IMR-90 (cell line): ENCODE data around the gene SCARF2. TPM values are rescaled to one million over a fixed set of nuclear protein-coding genes. Genes with fewer than 3 reads are reported as not detected.

ENCODE experiments used
- ATAC-seq: fragments of 200-7000 bp; cut with Tn5 transposase; 2 replicates; pipeline ENCODE4 v1.9.1; 2020; ENCODE audit warnings: low read depth, mild to moderate bottlenecking, moderate library complexity
- BruUV-seq: library from RNA; stranded (reverse); fragments of 400-500 nt; replicated peaks from 2 replicates; lab custom pipeline; 2021; lab: Mats Ljungman, UMichigan
- CTCF ChIA-PET: fragments of 300-600 bp; formaldehyde crosslinking; extraction: SDS; loops from one replicate; lab custom pipeline; 2021; ENCODE audit warnings: antibody characterized with exemption; lab: Yijun Ruan, JAX
- POLR2A ChIA-PET: fragments of 300-600 bp; sonication (Branson Sonifier 250); formaldehyde crosslinking; loops from one replicate; lab custom pipeline; 2022; ENCODE audit warnings: antibody characterized with exemption; ENCODE audit not compliant: unreplicated experiment; lab: Charles Lee
- DNase-seq: peaks from one replicate; pipeline ENCODE4 v3.0.0; 2013
- H2AFZ ChIP-seq: replicated peaks from 2 replicates; pipeline ENCODE3; 2013; ENCODE audit warnings: low read length, mild to moderate bottlenecking; ENCODE audit not compliant: poor library complexity
- H2AK5ac ChIP-seq: 2 replicates; pipeline ENCODE4 v1.6.1; 2013; ENCODE audit warnings: low read depth, low read length, inconsistent platforms
- H2AK9ac ChIP-seq: replicated peaks from 2 replicates; pipeline ENCODE3; 2013; ENCODE audit warnings: mild to moderate bottlenecking, low read depth, low read length, moderate library complexity; ENCODE audit not compliant: poor library complexity
- H2BK120ac ChIP-seq: 2 replicates; pipeline ENCODE4 v1.6.1; 2013; ENCODE audit warnings: low read depth, low read length, inconsistent platforms
- H2BK15ac ChIP-seq: 3 replicates; pipeline ENCODE4 v1.6.1; 2013; ENCODE audit warnings: low read depth, low read length, inconsistent platforms
- H2BK20ac ChIP-seq: 2 replicates; pipeline ENCODE4 v1.6.1; 2013; ENCODE audit warnings: low read depth, mild to moderate bottlenecking, inconsistent platforms, low read length, moderate library complexity
- H2BK5ac ChIP-seq: 2 replicates; pipeline ENCODE4 v1.6.1; 2013; ENCODE audit warnings: mild to moderate bottlenecking, low read depth, low read length, inconsistent platforms; ENCODE audit not compliant: poor library complexity, severe bottlenecking
- H3K14ac ChIP-seq: replicated peaks from 2 replicates; pipeline ENCODE4 v1.6.1; 2013; ENCODE audit warnings: low read depth, low read length, inconsistent platforms
- H3K18ac ChIP-seq: 2 replicates; pipeline ENCODE4 v1.6.1; 2013; ENCODE audit warnings: low read depth, low read length, control low read depth
- H3K23ac ChIP-seq: 2 replicates; pipeline ENCODE4 v1.6.1; 2013; ENCODE audit warnings: low read depth, low read length, inconsistent platforms
- H3K27ac ChIP-seq: 2 replicates; pipeline ENCODE4 v1.5.1; 2013; ENCODE audit warnings: mild to moderate bottlenecking, control low read depth, low read length; ENCODE audit not compliant: insufficient read depth
- H3K27me3 ChIP-seq: 2 replicates; pipeline ENCODE4 v1.6.1; 2013; ENCODE audit warnings: low read length; ENCODE audit not compliant: control insufficient read depth, insufficient read depth
- H3K36me3 ChIP-seq: 2 replicates; pipeline ENCODE4 v1.6.1; 2013; ENCODE audit warnings: low read length, mixed read lengths; ENCODE audit not compliant: control insufficient read depth, insufficient read depth
- H3K4ac ChIP-seq: 2 replicates; pipeline ENCODE4 v1.6.1; 2013; ENCODE audit warnings: low read depth, low read length, inconsistent platforms
- H3K4me1 ChIP-seq: 2 replicates; pipeline ENCODE4 v1.6.1; 2013; ENCODE audit warnings: low read length, mixed read lengths; ENCODE audit not compliant: control insufficient read depth, insufficient read depth
- H3K4me2 ChIP-seq: 2 replicates; pipeline ENCODE4 v1.6.1; 2013; ENCODE audit warnings: low read depth, mild to moderate bottlenecking, control low read depth, low read length, moderate library complexity
- H3K4me3 ChIP-seq: 2 replicates; pipeline ENCODE4 v1.5.1; 2013; ENCODE audit warnings: low read depth, mild to moderate bottlenecking, control low read depth, low read length, moderate library complexity; ENCODE audit not compliant: insufficient read depth
- H3K56ac ChIP-seq: 2 replicates; pipeline ENCODE4 v1.6.1; 2013; ENCODE audit warnings: low read length, inconsistent platforms; ENCODE audit not compliant: insufficient read depth; ENCODE audit errors: extremely low read depth
- H3K79me1 ChIP-seq, 2 experiments: 2 replicates each; pipeline ENCODE4 v1.6.1; 2013; ENCODE audit warnings: low read length in 2 of 2, inconsistent platforms in 1 of 2, low read depth in 1 of 2
- H3K9ac ChIP-seq: 2 replicates; pipeline ENCODE4 v1.6.1; 2013; ENCODE audit warnings: low read depth, low read length, control low read depth
- H3K9me1 ChIP-seq: 2 replicates; pipeline ENCODE4 v1.6.1; 2013; ENCODE audit warnings: low read length, inconsistent platforms; ENCODE audit not compliant: insufficient read depth
- H3K9me3 ChIP-seq: 2 replicates; pipeline ENCODE4 v1.6.1; 2013; ENCODE audit warnings: low read length; ENCODE audit not compliant: control insufficient read depth, insufficient read depth
- H4K20me1 ChIP-seq: 2 replicates; pipeline ENCODE4 v1.6.1; 2013; ENCODE audit warnings: low read length, inconsistent platforms; ENCODE audit not compliant: insufficient read depth
- H4K5ac ChIP-seq: 2 replicates; pipeline ENCODE4 v1.6.1; 2013; ENCODE audit warnings: mild to moderate bottlenecking, low read depth, low read length, control low read depth
- H4K8ac ChIP-seq, 2 experiments: 2 replicates each; pipeline ENCODE4 v1.6.1; 2013; ENCODE audit warnings: low read depth in 2 of 2, low read length in 2 of 2, control low read depth in 1 of 2, inconsistent platforms in 1 of 2
- H4K91ac ChIP-seq: 2 replicates; pipeline ENCODE4 v1.6.1; 2013; ENCODE audit warnings: low read depth, low read length, inconsistent platforms; ENCODE audit not compliant: insufficient read depth
- FOS ChIP-seq: fragments of 150-350 bp; IDR thresholded peaks from 2 replicates; pipeline ENCODE4 v1.6.1; 2016; ENCODE audit warnings: low read depth, low read length
- MAFK ChIP-seq: IDR thresholded peaks from 2 replicates; pipeline ENCODE4 v1.6.1; 2012; ENCODE audit warnings: low read depth, low read length, improper control_type of control experiment
- POLR2A ChIP-seq: IDR thresholded peaks from 2 replicates; pipeline ENCODE4 v1.6.1; 2012; ENCODE audit warnings: mild to moderate bottlenecking, low read depth, low read length
- RAD21 ChIP-seq: IDR thresholded peaks from 2 replicates; pipeline ENCODE4 v1.6.1; 2012; ENCODE audit warnings: low read length, improper control_type of control experiment
- WGBS, 2 experiments: methylation state at CpG; one replicate each; pipeline versions ENCODE4 v1.1.5 to v1.1.7; 2013; ENCODE audit warnings: missing lambda C conversion rate in 2 of 2; ENCODE audit not compliant: insufficient read length in 1 of 2; ENCODE audit errors: extremely low coverage in 2 of 2; 5-methylcytosine and 5-hydroxymethylcytosine counted together
- dilution Hi-C: fragments of 300-500 bp; cut with HindIII; formaldehyde crosslinking; loops from one replicate; pipeline ENCODE4 v1.14.3; 2018; ENCODE audit warnings: low sequenced_read_pairs; ENCODE audit not compliant: unreplicated experiment
- in situ Hi-C: fragments of 300-500 bp; cut with MboI; formaldehyde crosslinking; loops from 3 replicates; pipeline ENCODE4 v1.14.3; 2019; ENCODE audit warnings: low sequenced_read_pairs, inconsistent platforms, mixed read lengths
- intact Hi-C: fragments of 100-400 bp; cut with micrococcal nuclease; formaldehyde crosslinking; loops from 2 replicates; pipeline ENCODE4 v1.10.0; 2022
- polyA plus RNA-seq, 3 experiments: library from polyadenylated mRNA; depleted of rRNA; stranded (reverse); fragments of >200 nt; gene quantifications; 2 replicates each; pipeline ENCODE4 v1.2.3, GENCODE V29; 2012; ENCODE audit warnings: low replicate concordance in 1 of 3
- total RNA-seq: library from RNA; depleted of rRNA; stranded (reverse); fragments of >200 nt; gene quantifications from 2 replicates; pipeline ENCODE4 v1.2.3, GENCODE V29; 2012

The SCARF2 gene
- total and polyA plus RNA-seq, 2 of the 4 experiments (the other 2 are of a cell fraction) = 3.4 to 37.0 TPM

GRCh38 chr22:20407829-20408228 is 29.8 kb downstream of the SCARF2 start:
- H2AK5ac ChIP-seq = no peak overlapping the region
- H2AFZ ChIP-seq = no peak overlapping the region
- H3K9ac ChIP-seq = no peak overlapping the region
- POLR2A ChIA-PET = no interaction called here
- H4K5ac ChIP-seq = no peak overlapping the region
- CTCF ChIA-PET = interaction anchor here (0.5 kb wide), 1 partner anchor 312 kb away, joined by 7 read pairs; no protein-coding TSS in a partner anchor
- peaks cover 38% of the 10 kb centered on the region for H3K36me3 ChIP-seq
- no peak overlapping the region for H2BK15ac ChIP-seq
- H2BK120ac ChIP-seq = no peak overlapping the region
- no peaks in the 10 kb centered on the region for H3K9me3 ChIP-seq
- no TSS peak for BruUV-seq
- H4K20me1 ChIP-seq = no peaks in the 10 kb centered on the region; the same call in 1 of the 2 replicates
- H3K4me2 ChIP-seq = no peak overlapping the region
- TF ChIP-seq POLR2A = no peak
- TF ChIP-seq RAD21 = no peak
- TF ChIP-seq MAFK = no peak
- TF ChIP-seq FOS = no peak
- H4K8ac ChIP-seq = no peak overlapping the region
- in situ Hi-C loops (no loop called here), intact Hi-C loops (no loop called here), dilution Hi-C loops (no loop called here)
- no peaks in the 10 kb centered on the region for H3K79me1 ChIP-seq
- no peak overlapping the region for H3K4ac ChIP-seq
- no peak overlapping the region for H3K56ac ChIP-seq
- H2AK9ac ChIP-seq = no peak overlapping the region
- no peak overlapping the region for H3K14ac ChIP-seq
- WGBS, 2 experiments = no CpG with 5 or more reads among the region's 3 CpGs
- H3K27ac ChIP-seq = no peak overlapping the region
- H3K27me3 ChIP-seq = no peaks in the 10 kb centered on the region
- ATAC-seq (no peak), DNase-seq (no peak)
- H3K18ac ChIP-seq = no peak overlapping the region
- H2BK20ac ChIP-seq = no peak overlapping the region
- H3K23ac ChIP-seq = no peak overlapping the region
- H3K4me3 ChIP-seq = no peak overlapping the region
- H3K4me1 ChIP-seq = no peaks in the 10 kb centered on the region
- no peak overlapping the region for H4K91ac ChIP-seq
- H2BK5ac ChIP-seq = no peak overlapping the region
- peaks cover 12% of the 10 kb centered on the region; the same call in 1 of the 2 replicates for H3K9me1 ChIP-seq
